Naive thymus-derived CD8-positive, alpha-beta T cell (primary cell): ENCODE measurements around the gene SLC12A2. TPM values are rescaled to one million over a fixed set of nuclear protein-coding genes. Genes with fewer than 3 reads are reported as not detected.

Experiments
- ATAC-seq, 2 donors: fragments of 150-1000 bp; cut with Tn5 transposase in 1 of 2; sonication (Bioruptor Pico), chemical (Tn5 transposase) in 1 of 2; 1 replicate in 1 of 2; 2 replicates in 1 of 2; pipeline ENCODE4 v1.10.0; 2021; ENCODE audit warnings: mild to moderate bottlenecking in 2 of 2, moderate library complexity in 2 of 2
- POLR2A ChIA-PET: fragments of 350-600 bp; sonication (Branson Sonifier 250); formaldehyde crosslinking; loops from one replicate; lab custom pipeline; 2021; ENCODE audit warnings: antibody characterized with exemption; lab: Charles Lee
- DNase-seq, 10 donors: peaks; one replicate each; pipeline versions ENCODE4 v3.0.0 to v3.0.0-alpha.2; 2020 to 2022
- H3K27ac Mint-ChIP-seq, 10 donors: one replicate each; pipeline ENCODE4 v1.8.0; 2020 to 2022; ENCODE audit warnings: mild to moderate bottlenecking in 10 of 10, mixed read lengths in 10 of 10, moderate library complexity in 4 of 10, inconsistent platforms in 1 of 10
- H3K27me3 Mint-ChIP-seq, 5 donors: one replicate each; pipeline ENCODE4 v1.8.0; 2021 to 2022; ENCODE audit warnings: mixed read lengths in 5 of 5
- H3K36me3 Mint-ChIP-seq, 3 donors: one replicate each; pipeline ENCODE4 v1.8.0; 2020 to 2022; ENCODE audit warnings: mixed read lengths in 3 of 3, mild to moderate bottlenecking in 2 of 3, inconsistent platforms in 1 of 3
- H3K4me1 Mint-ChIP-seq, 4 donors: one replicate each; pipeline ENCODE4 v1.8.0; 2021 to 2022; ENCODE audit warnings: mixed read lengths in 4 of 4
- H3K4me3 Mint-ChIP-seq, 10 donors: one replicate each; pipeline ENCODE4 v1.8.0; 2020 to 2022; ENCODE audit warnings: mild to moderate bottlenecking in 10 of 10, mixed read lengths in 10 of 10, moderate library complexity in 6 of 10, inconsistent platforms in 1 of 10
- H3K9me3 Mint-ChIP-seq, 9 donors: one replicate each; pipeline ENCODE4 v1.8.0; 2020 to 2022; ENCODE audit warnings: mixed read lengths in 9 of 9, mild to moderate bottlenecking in 3 of 9, inconsistent platforms in 1 of 9, moderate library complexity in 1 of 9
- polyA plus RNA-seq, 3 donors: library from polyadenylated mRNA; unstranded; fragments of 300-500 nt; fragmentation: Illumina TruSeq; gene quantifications; one replicate each; pipeline ENCODE4 v1.2.3, GENCODE V29; 2021
- total RNA-seq, 8 experiments: library from RNA in 2 of 8; stranded (reverse) in 2 of 8; gene quantifications; one replicate each; pipeline ENCODE4 v1.2.3 and lab custom pipeline; 2021 to 2026

SLC12A2 gene
- total and polyA plus RNA-seq, 5 experiments from 2014 or later: 4.5 to 16.4 (median 6.6) TPM

DNA sequence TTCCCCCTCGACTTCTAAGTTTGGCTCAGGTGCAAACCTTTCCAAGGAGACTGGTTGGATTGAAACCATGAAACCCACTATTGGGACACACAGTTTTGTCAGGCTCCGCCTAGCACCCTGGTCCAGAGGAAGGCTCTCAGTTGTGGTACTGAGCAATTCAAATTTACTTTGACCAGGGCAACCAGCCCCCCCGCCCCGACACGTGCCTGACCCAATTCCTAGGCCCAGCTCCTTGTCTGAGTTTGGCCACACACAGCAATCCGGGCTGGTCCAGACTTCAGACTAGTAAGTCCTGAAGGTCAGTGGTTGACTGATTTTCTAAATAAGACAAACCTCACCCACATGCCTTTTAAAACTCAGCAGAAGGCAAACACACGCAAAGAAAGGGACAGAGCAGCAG lies 132.7 kb downstream of the SLC12A2 start:
- Mint-ChIP-seq H3K27ac (no peak overlapping the region), H3K9me3 (no peaks in the 10 kb centered on the region), H3K27me3 (peaks cover 0 to 4% (median 0%) of the 10 kb centered on the region in 5 donors), H3K36me3 (no peaks in the 10 kb centered on the region), H3K4me3 (no peak overlapping the region), H3K4me1 (peaks cover 0 to 2% (median under 1%) of the 10 kb centered on the region in 4 donors)
- ATAC-seq (no peak), DNase-seq (no peak)
- POLR2A ChIA-PET: no interaction called here

DNA sequence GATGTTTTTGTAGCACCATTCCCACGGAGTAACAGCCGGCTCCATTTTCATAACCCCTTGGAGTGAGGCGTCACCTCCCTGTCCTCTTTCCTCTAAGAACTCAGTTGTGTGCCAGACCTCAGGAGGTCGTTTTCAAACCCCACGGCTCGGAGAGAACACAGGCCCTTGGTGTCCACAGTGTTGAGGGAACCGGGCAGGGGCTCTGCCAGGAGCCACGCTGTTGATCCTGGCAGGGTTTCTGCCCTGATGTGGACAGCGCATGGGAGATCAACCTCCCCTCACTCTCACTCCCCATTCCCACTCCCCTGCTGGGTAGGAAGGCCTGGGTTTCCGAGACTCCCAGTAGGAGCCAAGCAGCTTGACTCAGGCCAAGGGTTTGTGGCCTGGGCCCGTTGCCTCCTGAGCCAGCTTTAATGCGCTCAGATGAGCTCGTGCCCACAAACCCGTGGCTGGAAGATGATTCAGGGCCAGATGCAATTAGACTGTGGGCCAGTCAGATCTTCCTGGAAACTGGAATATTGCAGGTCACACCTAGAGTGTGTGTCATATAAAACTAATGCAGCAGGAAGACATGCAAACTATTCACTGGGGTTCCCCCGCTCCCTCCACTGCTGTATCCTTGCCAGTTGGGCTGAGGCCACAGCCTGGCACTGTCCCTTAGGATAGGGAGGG lies 133.4 kb downstream of the SLC12A2 start:
- no peak overlapping the region for H3K27ac Mint-ChIP-seq
- ATAC-seq: no peak
- peaks cover 0 to 2% (median under 1%) of the 10 kb centered on the region in 4 donors for H3K4me1 Mint-ChIP-seq
- no peak for DNase-seq
- POLR2A ChIA-PET: no interaction called here
- H3K36me3 Mint-ChIP-seq: no peaks in the 10 kb centered on the region
- H3K4me3 Mint-ChIP-seq: no peak overlapping the region
- H3K9me3 Mint-ChIP-seq: no peaks in the 10 kb centered on the region
- peaks cover 0 to 4% (median 0%) of the 10 kb centered on the region in 5 donors for H3K27me3 Mint-ChIP-seq

DNA sequence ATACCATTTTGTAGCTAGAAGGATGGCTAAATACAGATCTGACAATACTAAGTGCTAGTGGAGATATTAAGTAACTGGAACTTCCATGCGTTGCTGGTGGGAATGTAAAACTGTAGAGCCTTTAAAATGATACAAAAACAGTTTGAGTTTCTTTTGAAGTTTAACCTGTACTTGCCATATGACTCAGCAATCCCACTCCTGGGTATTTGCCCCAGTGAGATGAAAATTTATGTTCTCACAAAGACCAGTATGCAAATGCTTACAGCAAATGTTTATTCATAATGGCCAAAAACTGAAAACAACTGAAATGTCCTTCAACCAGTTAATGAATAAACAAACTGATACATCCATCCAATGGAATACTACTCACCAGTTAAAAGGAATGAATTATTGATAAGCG lies 137.3 kb downstream of the SLC12A2 start:
- ATAC-seq (no peak), DNase-seq (no peak)
- POLR2A ChIA-PET: no interaction called here
- H3K9me3 Mint-ChIP-seq: no peaks in the 10 kb centered on the region
- no peak overlapping the region for H3K27ac Mint-ChIP-seq
- peaks cover 2 to 14% (median 5%) of the 10 kb centered on the region in 5 donors for H3K27me3 Mint-ChIP-seq
- no peaks in the 10 kb centered on the region for H3K36me3 Mint-ChIP-seq
- no peak overlapping the region for H3K4me3 Mint-ChIP-seq
- H3K4me1 Mint-ChIP-seq: no peaks in the 10 kb centered on the region

DNA sequence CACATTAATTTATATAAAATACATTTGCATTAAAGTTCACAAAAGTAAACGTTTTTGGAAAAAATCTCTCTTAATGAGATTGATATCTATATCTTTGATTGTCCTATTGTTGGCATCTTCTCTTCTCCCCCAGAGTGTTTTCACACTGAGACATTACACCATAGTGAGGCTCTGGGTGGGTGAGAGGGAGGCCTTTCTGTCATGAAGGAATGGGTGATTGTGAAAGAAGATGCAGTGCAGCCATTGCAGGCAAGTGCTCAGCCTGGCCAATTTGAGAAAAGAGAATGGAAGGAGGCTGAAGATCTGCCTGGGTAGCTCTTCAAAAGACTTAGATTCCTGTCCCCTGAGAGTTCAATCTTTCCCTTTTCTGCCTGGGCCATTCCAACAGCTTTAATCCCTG lies 140.8 kb downstream of the SLC12A2 start:
- Mint-ChIP-seq H3K9me3 (no peaks in the 10 kb centered on the region), H3K27ac (no peak overlapping the region), H3K4me3 (no peak overlapping the region), H3K27me3 (peaks cover 2 to 14% (median 5%) of the 10 kb centered on the region in 5 donors), H3K36me3 (no peaks in the 10 kb centered on the region), H3K4me1 (no peaks in the 10 kb centered on the region)
- DNase-seq (no peak), ATAC-seq (no peak)
- POLR2A ChIA-PET: no interaction called here

DNA sequence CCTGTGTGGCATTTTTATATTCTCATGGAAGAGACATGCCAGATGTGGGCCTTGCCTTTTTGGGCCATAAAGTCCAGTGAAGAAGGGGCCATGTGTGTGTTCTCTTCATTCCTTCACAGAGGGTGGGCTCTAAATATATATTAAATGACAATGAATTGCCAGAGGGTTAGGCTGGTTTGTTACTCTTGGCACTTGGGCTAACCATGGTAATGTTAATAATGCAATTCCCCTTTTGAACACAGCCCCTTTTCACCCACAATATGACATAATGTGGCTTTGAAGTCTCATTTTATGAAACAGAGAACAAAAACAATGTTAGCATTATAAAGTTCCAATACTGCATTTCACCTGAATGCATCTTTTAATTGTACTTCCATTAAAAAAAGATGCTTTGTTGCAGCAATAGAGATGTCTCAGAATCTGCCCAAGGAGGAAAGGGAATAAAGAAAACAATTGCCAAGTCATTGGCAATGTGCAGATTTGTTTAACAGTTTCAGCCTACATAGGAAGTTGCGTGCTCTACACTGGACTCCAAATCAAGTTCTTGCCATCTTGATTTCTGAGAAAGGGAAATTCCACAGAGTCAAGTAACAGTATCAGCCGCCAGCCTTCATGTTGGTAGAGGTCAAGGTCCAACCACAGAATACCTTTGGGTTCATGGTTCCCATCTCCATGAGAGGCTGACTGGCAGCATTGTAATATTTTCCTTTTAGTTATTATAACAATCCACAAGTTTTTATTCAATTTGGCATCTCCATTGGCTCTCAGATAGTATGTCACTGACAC lies 141.9 kb downstream of the SLC12A2 start:
- no peak for ATAC-seq
- DNase-seq: no peak
- POLR2A ChIA-PET: no interaction called here
- Mint-ChIP-seq H3K4me3 (no peak overlapping the region), H3K36me3 (no peaks in the 10 kb centered on the region), H3K27me3 (peaks cover 0 to 14% (median 5%) of the 10 kb centered on the region in 5 donors), H3K4me1 (no peaks in the 10 kb centered on the region), H3K9me3 (no peaks in the 10 kb centered on the region), H3K27ac (no peak overlapping the region)

DNA sequence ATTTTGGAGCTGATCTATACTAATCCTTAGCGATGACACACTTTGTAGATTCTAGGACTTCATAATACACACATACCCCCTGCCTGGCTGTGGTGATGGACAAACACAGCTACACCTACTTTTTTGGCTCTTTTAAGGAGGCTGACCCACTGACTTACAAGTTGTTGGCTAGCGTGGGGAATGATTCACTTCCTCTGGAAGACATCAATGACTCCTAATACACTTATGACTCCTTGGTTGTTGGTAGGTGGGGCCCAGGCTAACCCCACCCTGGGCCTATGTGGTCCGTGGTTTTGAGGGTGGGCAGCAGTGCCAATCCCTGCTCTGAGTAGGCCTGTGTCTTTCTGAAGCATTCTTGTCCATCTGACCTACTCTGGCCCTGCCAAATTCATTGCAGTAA lies 144.4 kb downstream of the SLC12A2 start:
- no peak for ATAC-seq
- H3K27ac Mint-ChIP-seq: no peak overlapping the region

DNA sequence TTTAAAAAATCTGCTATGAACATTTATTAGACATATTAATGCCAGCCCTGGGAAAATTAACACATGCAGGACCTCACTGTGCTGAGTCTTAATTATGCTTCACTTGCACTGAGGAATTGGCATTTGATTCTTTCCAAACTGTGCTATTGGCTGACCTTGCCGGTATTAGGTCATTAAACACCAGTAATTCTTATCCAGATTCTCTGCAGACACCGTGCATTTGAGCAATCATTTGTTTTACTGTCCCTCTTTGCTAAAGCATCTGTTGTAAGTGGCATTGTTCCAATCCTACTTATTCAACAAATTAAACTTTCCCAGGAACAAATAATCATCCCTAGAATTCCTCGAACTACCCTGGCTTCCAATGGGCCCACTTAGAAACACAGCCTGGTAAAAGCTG lies 145.0 kb downstream of the SLC12A2 start:
- no peak for ATAC-seq
- Mint-ChIP-seq H3K4me1 (no peaks in the 10 kb centered on the region), H3K4me3 (no peak overlapping the region), H3K27ac (no peak overlapping the region), H3K9me3 (no peaks in the 10 kb centered on the region), H3K36me3 (no peaks in the 10 kb centered on the region), H3K27me3 (peaks cover 0 to under 1% (median 0%) of the 10 kb centered on the region in 5 donors)
- no peak for DNase-seq
- POLR2A ChIA-PET: no interaction called here

More for the DNA sequence above, 144.4 kb downstream of the SLC12A2 start:
- Mint-ChIP-seq H3K4me3 (no peak overlapping the region), H3K36me3 (no peaks in the 10 kb centered on the region), H3K27me3 (peaks cover 0 to 6% (median 3%) of the 10 kb centered on the region in 5 donors), H3K4me1 (no peaks in the 10 kb centered on the region), H3K9me3 (no peaks in the 10 kb centered on the region)
- POLR2A ChIA-PET: no interaction called here
- DNase-seq: no peak

DNA sequence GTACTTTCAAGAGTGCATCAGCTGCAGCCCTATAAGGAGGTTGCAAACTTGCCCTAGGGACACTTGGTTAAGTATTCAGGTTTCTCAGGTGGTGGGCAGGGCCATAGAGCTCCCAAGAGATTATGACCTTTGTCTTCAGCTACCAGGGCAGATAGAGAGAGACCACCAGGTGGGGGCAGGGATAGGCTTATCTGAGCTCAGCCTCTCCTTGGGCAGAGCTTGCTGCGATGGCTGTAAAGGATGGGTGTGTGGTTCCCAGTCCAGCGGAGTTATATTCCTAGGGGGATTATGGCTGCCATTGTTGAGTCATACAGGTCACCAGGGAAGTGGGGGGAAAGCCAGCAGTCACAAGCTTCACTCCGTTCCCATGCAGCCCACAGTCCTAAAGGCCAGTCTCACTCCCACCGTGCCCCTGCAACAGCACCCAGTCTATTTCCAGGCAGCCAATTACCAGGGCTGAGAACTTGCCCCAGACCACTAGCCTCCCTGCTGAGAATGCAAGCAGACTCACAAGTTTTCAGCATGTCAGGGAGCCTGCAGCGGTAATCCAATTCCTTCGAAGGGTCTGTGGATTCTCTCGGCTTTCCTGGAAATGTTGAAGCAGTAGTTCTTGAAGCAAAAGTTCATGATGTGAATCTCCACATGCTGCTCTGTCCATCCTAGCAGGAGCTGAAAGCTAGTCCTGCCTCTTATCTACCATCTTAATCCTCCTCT lies 151.5 kb downstream of the SLC12A2 start:
- ATAC-seq (no peak), DNase-seq (no peak)
- no peaks in the 10 kb centered on the region for H3K4me1 Mint-ChIP-seq
- no peaks in the 10 kb centered on the region for H3K36me3 Mint-ChIP-seq
- H3K27me3 Mint-ChIP-seq: peaks cover 7 to 46% (median 13%) of the 10 kb centered on the region in 5 donors
- no peak overlapping the region for H3K27ac Mint-ChIP-seq
- POLR2A ChIA-PET: no interaction called here
- no peak overlapping the region for H3K4me3 Mint-ChIP-seq
- H3K9me3 Mint-ChIP-seq: peaks cover 0 to 3% (median 0%) of the 10 kb centered on the region in 9 donors

DNA sequence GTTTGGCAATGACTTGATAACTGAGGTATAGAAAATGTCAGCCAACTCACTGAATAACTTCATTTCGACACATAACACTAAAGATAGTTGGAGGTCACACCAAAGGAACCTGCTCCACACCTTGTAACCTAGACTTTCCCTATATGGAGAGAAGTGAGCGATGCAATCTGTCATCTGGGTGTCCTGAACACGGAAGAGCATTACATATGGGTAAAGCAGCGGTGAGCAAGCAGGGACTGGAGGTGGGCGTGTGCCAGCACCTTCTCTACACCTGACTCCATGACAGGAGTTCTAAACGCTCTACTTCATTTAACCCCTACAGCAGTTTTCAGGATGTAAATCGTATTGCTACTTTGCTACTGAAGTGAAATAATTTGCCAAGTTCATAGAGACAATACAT lies 152.8 kb downstream of the SLC12A2 start:
- peaks cover 7 to 50% (median 13%) of the 10 kb centered on the region in 5 donors for H3K27me3 Mint-ChIP-seq
- ATAC-seq (no peak), DNase-seq (no peak)
- no peaks in the 10 kb centered on the region for H3K36me3 Mint-ChIP-seq
- H3K9me3 Mint-ChIP-seq: peaks cover 0 to 3% (median 0%) of the 10 kb centered on the region in 9 donors
- no peaks in the 10 kb centered on the region for H3K4me1 Mint-ChIP-seq
- POLR2A ChIA-PET: no interaction called here
- no peak overlapping the region for H3K4me3 Mint-ChIP-seq
- no peak overlapping the region for H3K27ac Mint-ChIP-seq

DNA sequence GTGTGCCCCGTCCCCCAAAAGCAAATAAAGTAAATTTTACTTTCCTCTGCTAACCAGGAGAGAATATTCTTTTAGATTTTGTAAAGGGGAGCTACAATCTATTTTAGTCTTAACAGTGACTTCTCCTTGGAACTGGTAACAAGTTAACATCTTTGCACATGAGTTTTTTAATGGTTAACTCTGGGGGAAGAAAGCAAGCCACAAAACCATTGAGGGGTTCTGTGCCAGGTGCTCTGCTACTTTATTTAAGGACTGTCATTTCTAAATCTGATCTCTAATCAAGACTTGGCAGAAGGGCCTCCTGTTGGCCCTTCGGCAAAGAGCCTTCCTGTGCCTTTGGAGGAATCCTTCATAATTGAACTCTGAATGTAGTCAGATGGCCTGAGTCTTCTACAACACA lies 153.4 kb downstream of the SLC12A2 start:
- Mint-ChIP-seq H3K4me1 (no peaks in the 10 kb centered on the region), H3K27ac (no peak overlapping the region), H3K9me3 (peaks cover 0 to 3% (median 0%) of the 10 kb centered on the region in 9 donors), H3K27me3 (peaks cover 7 to 50% (median 13%) of the 10 kb centered on the region in 5 donors), H3K36me3 (no peaks in the 10 kb centered on the region), H3K4me3 (no peak overlapping the region)
- ATAC-seq (no peak), DNase-seq (no peak)
- POLR2A ChIA-PET: no interaction called here

DNA sequence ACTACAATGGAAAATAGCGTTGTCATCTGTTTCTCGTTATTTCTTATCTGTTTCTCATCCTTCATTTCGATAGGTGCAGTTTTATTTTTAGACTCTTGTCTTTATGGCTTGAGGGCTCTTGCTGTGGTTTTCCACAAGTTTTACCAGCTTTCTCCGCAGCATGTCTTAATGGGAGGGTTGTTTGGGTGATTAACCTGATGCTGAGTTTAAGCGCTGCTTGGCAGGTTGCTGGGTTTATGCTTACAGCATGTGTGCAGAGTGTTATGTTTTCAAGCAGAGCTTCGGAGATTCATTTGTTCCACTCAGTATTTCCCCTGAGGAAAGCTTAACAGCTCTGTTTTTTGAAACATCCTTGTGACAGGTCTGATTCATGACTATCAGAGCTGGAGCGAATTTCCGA lies 154.0 kb downstream of the SLC12A2 start:
- H3K36me3 Mint-ChIP-seq: no peaks in the 10 kb centered on the region
- no peak overlapping the region for H3K4me3 Mint-ChIP-seq
- DNase-seq (no peak), ATAC-seq (no peak)
- H3K27me3 Mint-ChIP-seq: peaks cover 7 to 50% (median 13%) of the 10 kb centered on the region in 5 donors
- H3K27ac Mint-ChIP-seq: no peak overlapping the region
- H3K4me1 Mint-ChIP-seq: no peaks in the 10 kb centered on the region
- POLR2A ChIA-PET: no interaction called here
- peaks cover 0 to 3% (median 0%) of the 10 kb centered on the region in 9 donors for H3K9me3 Mint-ChIP-seq
